Left cardiac atrium (tissue), 4 donors: Measurements from ENCODE around the gene SSC5D. TPM values are rescaled to one million over a fixed set of nuclear protein-coding genes. Genes with fewer than 3 reads are reported as not detected.
"Not testable (repeated sequence)": the region's sequence is repeated elsewhere in the genome, so short reads cannot be mapped to it uniquely, and the experiment has no call there.

Experiments
- ATAC-seq, 2 donors: fragments of 200-7000 bp; cut with Tn5 transposase; one replicate each; pipeline ENCODE4 v1.9.1; 2020; ENCODE audit warnings: mild to moderate bottlenecking in 2 of 2, moderate library complexity in 2 of 2
- DNase-seq: peaks from one replicate; pipeline ENCODE4 v3.0.0-alpha.2; 2020
- intact Hi-C, 2 donors: fragments of 100-400 bp; cut with DNase I; formaldehyde crosslinking; loops; one replicate each; pipeline versions ENCODE4 v1.14.1 to v1.15.1; 2022 to 2023
- total RNA-seq, 2 donors: library from RNA; stranded (reverse); fragmentation: NEBNext Ultra II Directional; extraction: Animal tissue kit (Norgen Biotek cat#: 25700); gene quantifications; one replicate each; pipeline ENCODE4 v1.2.1, GENCODE V29; 2021
- donor health status: DM: no; HTN: yes; CAD: no.
- donor health status: DM: no; HTN: yes; CAD: no; lungs with severe emphysema.
- donor health status: DM: yes; HTN: yes; CAD: no.
- donor health status: Dilated cardiomyopathy.

The SSC5D gene
- total RNA-seq, 2 donors from 2014 or later: 5.7 to 6.7 TPM

DNA sequence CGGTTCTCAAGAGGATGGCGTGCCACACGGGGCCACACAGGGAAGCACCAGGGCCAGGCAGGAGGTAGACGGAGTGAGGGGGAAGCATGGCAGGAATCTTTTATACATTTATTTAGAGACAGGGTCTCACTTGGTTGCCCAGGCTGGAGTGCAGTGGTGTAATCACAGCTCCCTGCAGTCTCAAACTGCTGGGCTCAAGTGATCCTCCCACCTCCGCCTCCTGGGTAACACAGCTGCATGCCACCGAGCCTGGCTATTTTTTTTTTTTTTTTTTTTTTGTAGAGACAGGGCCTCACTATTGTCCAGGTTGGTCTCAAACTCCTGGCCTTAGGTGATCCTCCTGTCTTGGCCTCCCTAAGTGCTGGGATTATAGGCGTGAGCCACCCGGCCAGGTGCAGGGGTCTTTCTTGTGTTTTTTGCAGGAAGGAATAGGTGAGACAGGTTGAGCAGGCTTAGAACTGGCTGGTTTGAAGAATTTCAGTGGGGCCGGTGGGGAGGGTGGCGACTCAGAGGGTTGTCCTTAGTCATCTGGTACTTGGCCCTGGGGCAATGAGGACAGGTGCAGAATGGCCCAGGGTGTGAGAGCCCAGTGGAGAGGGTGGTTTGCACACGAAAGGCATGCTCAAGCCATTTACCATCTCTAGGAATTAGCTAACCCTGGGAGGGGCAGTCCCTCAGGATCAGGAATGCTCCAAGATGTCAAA is 7.6 kb downstream of the SSC5D start:
- ATAC-seq: no peak
- intact Hi-C loops: no loop called here
- no peak for DNase-seq

DNA sequence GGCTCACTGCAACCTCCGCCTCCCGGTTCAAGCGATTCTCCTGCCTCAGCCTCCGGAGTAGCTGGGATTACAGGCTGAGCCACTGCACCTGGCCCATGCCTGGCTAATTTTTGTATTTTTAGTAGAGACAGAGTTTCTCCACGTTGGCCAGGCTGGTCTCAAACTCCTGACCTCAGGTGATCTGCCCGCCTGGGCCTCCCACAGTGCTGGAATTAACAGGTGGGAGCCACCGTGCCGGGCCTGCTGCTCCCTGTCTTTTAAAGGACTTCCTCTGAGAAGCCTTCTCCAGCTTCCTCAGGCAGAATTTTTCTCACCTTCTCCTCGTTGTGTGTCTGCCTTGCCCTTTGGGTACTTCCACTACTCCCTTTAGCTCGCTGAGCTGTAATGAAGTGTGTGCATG is 8.6 kb downstream of the SSC5D start:
- ATAC-seq, DNase-seq, intact Hi-C loops: not testable (repeated sequence)

DNA sequence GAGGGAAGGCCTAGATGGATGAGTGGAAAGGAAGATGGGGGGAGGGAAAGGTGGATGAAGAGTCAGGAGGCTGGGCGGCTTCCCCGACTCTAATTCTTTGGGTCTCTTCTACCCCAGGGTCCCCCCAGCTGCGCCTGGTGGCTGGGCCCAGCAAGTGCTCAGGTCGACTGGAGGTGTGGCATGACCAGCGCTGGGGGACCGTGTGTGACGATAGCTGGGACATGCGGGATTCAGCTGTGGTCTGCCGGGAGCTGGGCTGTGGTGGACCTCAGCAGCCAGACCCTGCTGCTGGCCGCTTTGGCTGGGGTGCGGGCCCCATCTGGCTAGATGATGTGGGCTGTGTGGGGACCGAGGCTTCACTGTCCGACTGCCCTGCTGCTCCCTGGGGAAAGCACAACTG is 9.5 kb downstream of the SSC5D start:
- no peak for ATAC-seq
- intact Hi-C loops: no loop called here
- DNase-seq: no peak

DNA sequence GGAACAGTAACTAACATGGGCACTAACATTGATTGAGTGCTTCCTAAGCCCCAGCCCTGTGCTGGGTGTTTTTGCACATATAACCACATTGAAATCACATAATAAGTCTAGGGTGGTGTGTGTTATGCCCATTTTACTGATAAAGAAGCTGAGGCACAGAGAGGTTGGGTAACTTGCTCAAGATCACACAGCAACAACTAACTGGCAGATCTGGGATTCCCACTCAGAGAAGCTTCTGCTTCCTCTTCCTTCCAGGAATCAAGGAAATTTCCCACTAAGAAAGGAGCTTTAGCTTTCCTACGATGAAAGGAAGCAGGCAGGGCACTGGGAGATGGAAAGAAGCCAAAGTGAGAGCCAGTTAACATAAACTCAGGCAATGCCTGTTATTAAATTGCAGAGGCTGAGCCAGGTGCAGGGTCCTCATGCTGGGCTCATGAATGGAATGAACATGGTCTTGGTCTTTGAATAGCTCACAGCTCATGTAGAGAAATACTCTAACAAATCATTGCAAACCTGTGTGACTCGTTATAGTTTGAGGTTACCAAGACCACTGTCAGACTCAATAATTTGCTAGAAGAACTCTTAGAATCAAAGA is 10.1 kb downstream of the SSC5D start:
- intact Hi-C loops: no loop called here
- DNase-seq (no peak), ATAC-seq (no peak)

DNA sequence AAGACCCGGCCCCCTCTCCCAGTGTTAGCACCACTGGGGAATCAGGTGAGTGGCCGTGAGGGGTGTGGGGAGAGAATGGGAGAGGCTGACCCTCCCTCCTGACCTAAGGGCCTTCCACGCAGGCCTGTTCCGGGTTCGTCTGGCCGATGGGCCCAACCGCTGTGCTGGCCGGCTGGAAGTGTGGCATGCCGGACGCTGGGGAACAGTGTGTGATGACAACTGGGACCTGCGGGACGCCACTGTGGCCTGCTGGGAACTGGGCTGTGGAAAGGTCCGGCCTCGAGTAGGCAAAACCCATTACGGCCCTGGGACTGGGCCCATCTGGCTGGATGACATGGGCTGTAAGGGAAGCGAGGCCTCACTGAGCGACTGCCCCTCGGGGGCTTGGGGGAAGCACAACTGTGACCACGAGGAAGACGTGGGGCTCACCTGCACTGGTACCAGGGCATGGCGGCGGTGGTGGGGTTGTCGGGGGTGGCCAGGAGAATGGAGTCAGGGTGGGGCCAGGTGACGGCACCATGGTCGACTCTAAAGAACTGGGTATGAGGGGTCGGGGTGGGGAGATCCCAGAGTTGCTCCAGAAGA is 12.2 kb downstream of the SSC5D start:
- intact Hi-C loops: loop anchor here in 1 of 2 donors (5.0 kb wide), 1 partner anchor 33 kb away; no protein-coding TSS in a partner anchor
- DNase-seq: no peak
- ATAC-seq: no peak

DNA sequence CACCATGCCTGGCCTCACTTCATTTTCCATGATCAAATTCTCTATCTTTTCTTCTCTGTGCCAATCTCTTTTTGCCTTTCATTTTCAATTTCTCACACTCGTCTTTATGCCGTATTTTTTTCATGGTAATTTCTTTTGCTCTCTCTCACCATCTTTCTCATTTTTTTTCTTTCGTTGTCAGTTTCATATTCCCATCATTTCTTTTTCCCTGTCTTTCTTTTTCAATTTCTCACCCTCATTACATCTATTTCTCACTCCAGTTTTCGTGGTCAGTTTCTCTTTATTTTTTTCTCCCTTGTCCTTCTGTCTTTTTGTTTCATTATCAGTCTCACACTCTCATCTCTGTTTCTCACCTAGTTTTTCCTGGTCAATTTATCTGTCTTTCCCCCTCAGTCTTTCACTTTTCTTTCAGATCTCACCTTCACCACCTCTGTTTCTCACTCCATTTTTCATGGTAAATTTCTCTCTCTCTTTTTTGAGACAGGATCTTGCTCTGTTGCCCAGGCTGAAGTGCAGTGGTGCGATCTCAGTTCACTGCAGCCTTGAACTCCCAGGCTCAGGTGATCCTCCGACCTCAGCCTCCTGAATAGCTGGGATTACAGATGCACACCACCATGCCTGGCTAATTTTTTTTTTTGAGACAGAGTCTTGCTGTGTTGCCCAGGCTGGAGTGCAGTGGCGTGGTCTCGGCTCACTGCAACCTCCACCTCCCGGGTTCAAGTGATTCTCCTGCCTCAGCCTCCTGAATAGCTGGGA is 14.1 kb downstream of the SSC5D start:
- ATAC-seq: no peak
- no peak for DNase-seq
- intact Hi-C loops: loop anchor here in 1 of 2 donors (5.0 kb wide), 1 partner anchor 35 kb away; no protein-coding TSS in a partner anchor

DNA sequence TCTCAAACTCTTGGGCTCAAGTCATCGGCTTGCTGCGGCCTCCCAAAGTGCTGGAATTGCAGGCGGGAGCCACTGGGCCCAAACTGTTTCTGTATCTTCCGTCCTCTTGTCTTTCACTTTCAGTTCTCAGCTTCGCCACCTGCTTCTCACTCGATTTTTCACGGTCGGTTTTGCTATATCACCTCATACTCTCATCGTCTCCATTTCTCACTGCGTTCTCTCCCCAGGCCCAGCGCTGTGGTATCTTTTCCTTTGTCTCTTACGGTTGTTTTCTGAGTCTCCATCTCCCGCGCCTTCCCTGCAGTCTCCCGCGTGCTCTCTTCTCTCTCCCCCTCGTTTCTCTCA is 14.9 kb downstream of the SSC5D start:
- DNase-seq (no peak), ATAC-seq (no peak)
- intact Hi-C loops: loop anchor here in 1 of 2 donors (5.0 kb wide), 1 partner anchor 36 kb away; no protein-coding TSS in a partner anchor

DNA sequence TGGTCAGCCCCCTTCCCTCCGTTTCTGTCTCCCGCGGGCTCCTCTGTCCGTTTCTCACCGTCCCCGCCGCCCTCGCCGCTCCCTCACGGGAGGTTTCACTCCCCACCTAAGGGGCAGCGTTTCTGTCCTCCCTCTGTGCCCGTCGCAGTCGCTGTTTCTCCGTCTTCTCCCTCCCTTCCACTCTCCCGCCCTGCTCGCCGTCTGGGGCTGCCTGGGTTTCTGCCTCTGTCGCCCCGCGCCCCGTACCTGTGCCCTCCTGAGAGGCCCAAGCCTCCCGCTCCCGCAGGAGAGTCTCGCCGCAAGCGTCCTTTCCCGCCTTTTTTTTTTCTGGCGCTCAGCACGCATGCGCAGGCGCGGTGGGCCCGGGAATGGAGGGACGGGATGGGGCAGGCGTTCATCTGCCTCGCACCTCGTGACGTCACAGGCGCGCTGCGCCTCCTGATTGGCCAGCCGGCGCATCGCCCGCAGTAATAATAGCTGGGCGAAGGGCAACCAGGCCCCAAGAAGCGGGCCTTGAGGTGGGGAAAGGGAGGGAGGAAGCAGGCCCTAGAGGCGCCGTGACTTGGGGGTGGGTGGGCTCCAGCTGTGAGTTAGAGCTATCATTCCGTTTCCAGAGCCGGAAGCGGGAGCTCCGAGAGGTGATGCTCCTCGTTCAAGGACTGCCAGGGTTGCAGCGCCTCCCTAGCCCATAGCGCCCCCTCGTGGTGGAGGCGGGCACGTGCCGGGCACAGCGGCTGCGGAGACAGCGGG is 15.4 kb downstream of the SSC5D start:
- intact Hi-C loops: loop anchor here (2.0 to 5.0 kb wide), 2 partner anchors 36 to 37 kb away; no protein-coding TSS in a partner anchor
- ATAC-seq (peak; percentile 97 to 99), DNase-seq (peak; percentile 96)

DNA sequence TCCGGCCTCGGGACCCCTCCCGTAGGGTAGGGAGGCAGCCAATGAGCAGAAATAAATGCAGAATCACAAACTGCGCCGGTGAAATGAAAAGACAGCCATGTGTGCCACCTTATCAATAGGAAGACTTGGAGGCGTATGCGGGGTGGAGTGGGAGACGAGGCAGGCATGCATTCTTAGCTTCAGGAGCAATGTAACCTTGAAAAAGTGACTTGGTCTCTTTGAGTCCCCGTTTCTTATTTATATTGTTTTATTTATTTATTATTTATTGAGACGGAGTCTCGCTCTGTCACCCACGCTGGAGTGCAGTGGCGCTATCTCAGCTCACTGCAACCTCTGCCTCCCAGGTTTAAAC is 16.0 kb downstream of the SSC5D start:
- no peak for ATAC-seq
- intact Hi-C loops: loop anchor here (2.0 to 5.0 kb wide), 2 partner anchors 37 kb away; no protein-coding TSS in a partner anchor
- DNase-seq: no peak

DNA sequence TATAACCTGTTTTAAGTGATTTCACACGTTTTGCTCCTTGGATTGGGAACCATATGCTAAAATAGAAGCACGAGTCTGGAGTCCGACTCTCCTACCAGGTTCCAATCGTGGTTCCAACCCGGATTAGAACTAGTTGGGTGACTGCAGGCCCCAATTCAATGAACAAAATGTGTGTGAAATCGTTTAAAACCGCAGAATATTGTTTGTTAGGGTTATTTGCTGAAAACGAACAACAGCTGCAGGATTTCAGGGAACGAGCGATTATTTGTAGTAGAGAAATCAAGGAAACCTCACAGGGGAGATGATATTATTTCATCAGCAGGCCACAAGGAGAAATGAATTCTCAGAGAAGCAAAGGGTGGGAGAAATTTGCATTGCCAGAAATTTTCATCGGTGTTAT is 16.7 kb downstream of the SSC5D start:
- intact Hi-C loops: loop anchor here (2.0 to 5.0 kb wide), 2 partner anchors 38 kb away; no protein-coding TSS in a partner anchor
- ATAC-seq: no peak
- DNase-seq: no peak

DNA sequence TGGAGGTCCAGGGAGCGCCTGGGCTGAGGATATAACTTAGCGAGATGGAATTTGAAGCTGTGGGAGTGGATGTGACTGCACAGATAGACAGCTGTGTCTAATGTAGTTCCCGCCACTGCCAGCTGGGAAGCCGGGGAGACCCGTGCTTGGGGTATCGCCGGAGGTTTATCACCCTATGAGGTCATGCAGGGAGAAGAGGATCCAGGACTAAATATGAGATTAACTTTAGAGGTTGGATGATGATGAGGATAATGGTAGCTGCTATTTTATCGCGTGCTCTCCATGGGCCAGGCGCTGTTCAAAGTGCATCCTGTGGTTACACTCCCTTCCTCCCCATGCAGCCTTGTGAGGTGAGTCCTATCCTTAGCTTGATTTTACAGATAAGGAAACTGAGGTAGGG is 19.9 kb downstream of the SSC5D start:
- intact Hi-C loops: no loop called here
- ATAC-seq (no peak), DNase-seq (no peak)

DNA sequence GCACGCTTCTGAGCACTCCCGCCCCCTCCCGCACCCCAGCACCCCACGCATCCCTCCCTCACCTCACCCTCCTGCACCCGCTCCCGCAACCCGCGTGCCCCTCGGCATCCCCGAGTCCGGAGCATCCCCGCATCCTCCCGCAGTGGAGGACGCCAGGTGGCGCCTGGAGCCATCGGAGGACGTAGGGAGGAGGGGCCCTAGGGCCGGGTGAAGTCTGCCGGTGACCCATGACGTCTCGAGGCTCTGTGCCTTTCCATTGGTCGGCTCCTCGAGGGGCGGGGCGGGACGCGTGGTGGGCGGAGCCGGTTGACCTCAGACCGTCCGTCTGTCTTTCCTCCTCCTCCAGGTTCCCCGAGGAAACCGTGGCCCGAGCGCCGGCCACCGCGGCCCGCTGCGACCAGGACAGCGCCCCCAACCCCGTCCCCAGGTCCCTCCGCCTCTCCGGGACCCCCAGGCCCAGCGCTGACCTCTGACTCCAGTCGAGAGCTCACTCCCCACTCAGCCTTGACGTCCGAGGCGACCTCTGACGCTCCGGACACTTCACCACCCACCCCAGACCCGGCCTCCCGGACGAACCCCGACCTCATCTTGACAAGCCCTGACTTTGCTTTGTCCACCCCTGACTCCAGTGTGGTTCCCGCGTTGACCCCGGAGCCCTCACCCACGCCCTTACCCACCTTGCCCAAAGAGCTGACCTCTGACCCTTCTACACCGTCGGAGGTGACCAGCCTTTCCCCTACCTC is 28.8 kb downstream of the SSC5D start:
- ATAC-seq (peak; percentile 98), DNase-seq (peak; percentile 94)
- intact Hi-C loops: loop anchor here (2.0 to 10.0 kb wide), 4 partner anchors 88 to 118 kb away; partner anchors contain the start of genes ZNF865 (in 2 of the 2) and ZNF524 (in 1 of the 2)

DNA sequence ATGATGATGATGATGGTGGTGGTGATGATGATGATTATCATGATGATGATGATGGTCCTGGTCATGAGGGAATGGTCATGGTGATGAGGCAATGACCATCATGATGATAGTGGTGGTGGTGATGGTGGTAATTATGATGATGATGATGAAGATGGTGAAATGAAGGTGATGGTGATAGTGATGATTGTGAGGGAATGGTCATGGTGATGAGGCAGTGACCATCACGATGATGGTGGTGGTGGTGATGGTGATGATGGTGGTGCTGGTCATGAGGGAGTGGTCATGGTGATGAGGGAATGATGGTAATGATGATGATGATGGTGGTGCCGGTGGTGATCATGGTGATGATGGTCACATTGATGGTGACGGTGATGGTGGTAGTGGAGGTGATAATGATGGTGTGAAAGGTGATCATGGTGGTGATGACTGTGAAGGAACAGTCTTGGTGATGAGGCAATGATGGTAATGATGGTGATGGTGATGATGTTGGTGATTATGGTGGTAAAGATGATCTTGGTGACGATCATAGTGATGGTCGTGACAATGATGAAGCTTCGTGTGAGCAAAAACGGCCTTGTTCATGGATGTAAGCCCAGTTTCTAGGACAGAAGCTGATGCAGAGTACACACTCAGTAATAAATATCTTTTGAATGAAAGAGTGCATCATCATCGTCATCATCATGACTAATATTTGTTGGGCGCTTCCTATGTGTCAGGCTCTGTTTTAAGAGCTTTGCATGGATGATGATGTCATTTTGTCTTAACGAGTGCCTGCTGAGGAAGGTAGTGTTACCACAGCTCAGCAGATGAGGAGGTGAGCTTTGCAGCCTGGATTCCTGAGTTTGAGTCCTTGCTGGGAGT is 31.4 kb downstream of the SSC5D start:
- DNase-seq (no peak), ATAC-seq (no peak)
- intact Hi-C loops: loop anchor here (5.0 to 10.0 kb wide), 3 partner anchors 85 to 115 kb away; partner anchors contain the start of genes ZNF865 (in 2 of the 2) and ZNF524 (in 1 of the 2)

DNA sequence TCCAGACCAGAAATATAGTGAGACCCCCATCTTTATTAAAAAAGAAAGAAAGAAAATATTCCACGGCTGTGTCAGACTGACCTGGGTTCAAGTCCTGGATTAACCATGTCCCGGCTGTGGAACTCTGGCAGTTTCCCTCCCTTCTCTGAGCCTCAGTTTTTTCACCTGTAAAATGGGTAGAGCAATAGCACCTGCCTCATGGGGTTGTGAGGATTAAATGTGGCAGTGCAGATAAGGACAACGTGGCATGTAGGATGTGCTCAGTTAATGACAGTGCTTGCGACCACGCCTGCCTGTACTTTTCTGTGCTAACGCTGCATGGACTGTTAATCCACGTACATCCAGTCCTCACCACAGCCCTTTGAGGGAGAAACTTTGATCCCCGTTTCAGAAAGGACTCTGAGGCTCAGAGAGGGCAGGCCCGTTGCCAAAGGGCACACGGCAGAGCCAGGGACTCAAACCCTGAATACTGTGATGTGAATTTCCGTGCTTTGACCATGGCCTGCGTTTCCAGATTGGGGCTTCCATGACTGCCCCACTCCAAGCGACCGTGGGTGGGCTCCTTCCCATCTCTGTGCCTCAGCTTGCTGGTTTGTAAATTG is 32.6 kb downstream of the SSC5D start:
- ATAC-seq (no peak), DNase-seq (no peak)

DNA sequence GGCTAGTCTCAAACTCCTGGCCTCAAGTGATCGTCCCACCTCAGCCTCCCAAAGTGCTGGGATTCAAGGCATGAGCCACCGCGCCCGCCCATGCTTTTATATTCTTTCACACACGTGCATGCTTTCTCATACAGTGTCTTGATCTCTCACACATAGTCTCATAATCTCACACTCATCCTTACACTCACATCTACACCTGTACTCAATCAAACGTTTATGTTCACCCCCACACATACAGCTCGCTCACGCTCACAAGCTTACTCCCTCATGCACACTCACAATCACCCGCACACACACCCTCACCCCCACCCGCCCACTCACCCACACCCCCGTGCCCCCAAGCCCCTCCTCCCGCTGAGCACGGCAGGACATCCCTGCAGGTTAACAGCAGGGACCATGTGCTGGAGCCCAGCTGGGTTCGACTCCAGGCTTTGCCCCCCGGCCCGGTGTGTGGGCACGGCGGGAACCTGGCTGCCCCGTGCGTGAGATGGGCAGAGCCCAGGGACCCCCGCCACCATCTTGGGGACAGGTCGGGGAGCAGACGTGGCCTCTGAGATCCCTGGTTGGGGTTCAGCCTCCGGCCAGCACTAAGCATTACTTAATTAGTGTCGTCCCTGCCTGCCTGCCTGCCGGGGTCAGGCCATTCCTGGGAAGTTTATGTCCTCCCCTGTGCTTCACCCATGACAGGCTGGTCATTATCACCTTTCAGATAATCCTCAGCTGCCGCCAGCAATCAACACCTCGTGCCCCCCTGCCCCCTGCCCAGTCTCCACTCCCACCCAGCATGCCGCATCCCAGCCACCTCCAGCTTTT is 37.3 kb downstream of the SSC5D start:
- ATAC-seq (peak; percentile 75 to 76), DNase-seq (peak; percentile 63)

More for the DNA sequence above, 32.6 kb downstream of the SSC5D start:
- intact Hi-C loops: no loop called here

More for the DNA sequence above, 37.3 kb downstream of the SSC5D start:
- intact Hi-C loops: no loop called here
